K562 (cell line): ENCODE data around the gene MAZ. TPM values are rescaled to one million over a fixed set of nuclear protein-coding genes. Genes with fewer than 3 reads are reported as not detected.

Experiments used
- ATAC-seq: fragments of 200-7000 bp; cut with Tn5 transposase; 3 replicates; pipeline ENCODE4 v1.9.1; 2020; ENCODE audit warnings: moderate library complexity
- BruUV-seq: library from RNA; stranded (reverse); fragments of 400-500 nt; replicated peaks from 2 replicates; lab custom pipeline; 2021; lab: Mats Ljungman, UMichigan
- CTCF ChIA-PET: fragments of 300-600 bp; formaldehyde crosslinking; extraction: SDS; loops from one replicate; lab custom pipeline; 2021; ENCODE audit warnings: low intra/inter-chr PET ratio; lab: Yijun Ruan, JAX
- POLR2A ChIA-PET: fragments of 300-600, 350-650 bp; sonication (Branson Sonifier 250); formaldehyde crosslinking; extraction: SDS; loops from one replicate; lab custom pipeline; 2021; ENCODE audit warnings: antibody characterized with exemption, inconsistent platforms; lab: Yijun Ruan, JAX
- DNase-seq, 4 experiments: peaks; one replicate each; pipeline versions ENCODE4 v3.0.0 to v3.0.0-alpha.2; 2011 to 2018; ENCODE audit warnings: low spot score in 3 of 4, mixed read lengths in 3 of 4; ENCODE audit errors: extremely low read depth in 1 of 4
- FAIRE-seq: peaks from 2 replicates; lab custom pipeline; 2011; peaks lifted over from hg19 to GRCh38; lab: Jason Lieb, UNC
- H2AFZ ChIP-seq: 2 replicates; pipeline ENCODE4 v1.6.0; 2011; ENCODE audit warnings: low read depth, low read length, control low read depth, inconsistent platforms
- H3K27ac ChIP-seq: fragments of 200-600 bp; 3 replicates; pipeline ENCODE4 v1.8.0; 2011; ENCODE audit warnings: low read depth, mild to moderate bottlenecking, control low read depth, inconsistent platforms, low read length, moderate library complexity, mixed read lengths; ENCODE audit errors: extremely low read depth
- H3K27me3 ChIP-seq, 2 experiments: fragments of 300-600 bp in 1 of 2; 2 replicates in 1 of 2; 3 replicates in 1 of 2; pipeline versions ENCODE4 v1.6.0 to v1.8.0; 2011; ENCODE audit warnings: inconsistent platforms in 2 of 2, low read length in 2 of 2, mild to moderate bottlenecking in 1 of 2, mixed read lengths in 1 of 2, moderate library complexity in 1 of 2; ENCODE audit not compliant: control insufficient read depth in 2 of 2, insufficient read depth in 2 of 2
- H3K36me3 ChIP-seq: fragments of 300-600 bp; 3 replicates; pipeline ENCODE4 v1.8.0; 2011; ENCODE audit warnings: mild to moderate bottlenecking, low read length, inconsistent platforms; ENCODE audit not compliant: control insufficient read depth, insufficient read depth
- H3K4me1 ChIP-seq, 2 experiments: fragments of 200-600 bp in 1 of 2; replicated peaks in 1 of 2; 2 replicates in 1 of 2; 3 replicates in 1 of 2; pipeline versions ENCODE4 v1.5.1 to v1.8.0; 2011; ENCODE audit warnings: inconsistent platforms in 2 of 2, low read length in 2 of 2, mild to moderate bottlenecking in 1 of 2, mixed read lengths in 1 of 2, moderate library complexity in 1 of 2; ENCODE audit not compliant: control insufficient read depth in 2 of 2, insufficient read depth in 2 of 2
- H3K4me2 ChIP-seq: 2 replicates; pipeline ENCODE4 v1.6.1; 2011; ENCODE audit warnings: low read length, control low read depth, inconsistent platforms, mixed read lengths; ENCODE audit not compliant: insufficient read depth
- H3K4me3 ChIP-seq: fragments of 200-600 bp; sonication (generic), shearing (Covaris generic); 2 replicates; pipeline ENCODE4 v1.5.1; 2016; ENCODE audit warnings: control low read depth, inconsistent platforms
- H3K79me2 ChIP-seq: fragments of 200-600 bp; 3 replicates; pipeline ENCODE4 v1.8.0; 2011; ENCODE audit warnings: low read length, inconsistent platforms; ENCODE audit not compliant: control insufficient read depth, insufficient read depth
- H3K9ac ChIP-seq, 2 experiments: 2 replicates each; pipeline versions ENCODE4 v1.6.0 to v1.6.1; 2011; ENCODE audit warnings: low read depth in 2 of 2, low read length in 2 of 2, control low read depth in 1 of 2, inconsistent platforms in 1 of 2, mild to moderate bottlenecking in 1 of 2, mixed read lengths in 1 of 2; ENCODE audit not compliant: insufficient read depth in 1 of 2
- H3K9me1 ChIP-seq: one replicate; pipeline ENCODE4 v1.6.0; 2011; ENCODE audit warnings: inconsistent platforms, mild to moderate bottlenecking, low read length, moderate library complexity; ENCODE audit not compliant: control insufficient read depth, insufficient read depth
- H3K9me3 ChIP-seq: replicated peaks from 2 replicates; pipeline ENCODE4 v1.5.1; 2011; ENCODE audit warnings: low read depth, low read length, inconsistent platforms; ENCODE audit not compliant: control insufficient read depth, insufficient read depth
- H4K20me1 ChIP-seq: replicated peaks from 2 replicates; pipeline ENCODE4 v1.6.1; 2011; ENCODE audit warnings: low read length, inconsistent platforms, mixed read lengths; ENCODE audit not compliant: control insufficient read depth, insufficient read depth
- ATF3 ChIP-seq, 2 experiments: fragments of 450-650 bp in 1 of 2; sonication (generic) in 1 of 2; formaldehyde crosslinking in 1 of 2; IDR thresholded peaks in 1 of 2; conservative IDR thresholded peaks in 1 of 2; 2 replicates each; pipeline versions ENCODE4 v1.6.1 to v1.8.1; 2016 to 2023; ENCODE audit warnings: mild to moderate bottlenecking in 2 of 2, moderate library complexity in 2 of 2, inconsistent platforms in 1 of 2, missing genetic modification reagents in 1 of 2
- EGR1 ChIP-seq: fragments of 450-650 bp; conservative IDR thresholded peaks from 2 replicates; pipeline ENCODE4 v1.6.1; 2017; ENCODE audit warnings: mild to moderate bottlenecking
- ELK3 ChIP-seq: fragments of 450-650 bp; formaldehyde crosslinking; IDR thresholded peaks from 2 replicates; pipeline ENCODE4 v1.4.0; 2020; ENCODE audit warnings: mild to moderate bottlenecking
- FOXJ2 ChIP-seq: fragments of 200-800 bp; sonication (Bioruptor generic); IDR thresholded peaks from 2 replicates; pipeline ENCODE4 v1.6.1; 2016; ENCODE audit warnings: missing genetic modification characterization, missing compliant biosample characterization
- KAT7 ChIP-seq: sonication (generic); formaldehyde crosslinking; IDR thresholded peaks from 2 replicates; pipeline ENCODE4 v1.8.0; 2022; ENCODE audit warnings: missing genetic modification reagents, mild to moderate bottlenecking, borderline replicate concordance
- MEF2A ChIP-seq: IDR thresholded peaks from 2 replicates; pipeline ENCODE4 v1.6.1; 2011; ENCODE audit warnings: low read depth, mild to moderate bottlenecking, low read length, moderate library complexity; ENCODE audit not compliant: control insufficient read depth
- MTA2 ChIP-seq: fragments of 450-650 bp; IDR thresholded peaks from 2 replicates; pipeline ENCODE4 v1.6.1; 2016; ENCODE audit warnings: low read depth
- NONO ChIP-seq, 2 experiments: fragments of 200-400 bp in 1 of 2; fragments of 450-650 bp in 1 of 2; formaldehyde crosslinking in 1 of 2; IDR thresholded peaks; 2 replicates each; pipeline ENCODE4 v1.6.1; 2017; ENCODE audit warnings: low read depth in 2 of 2, mild to moderate bottlenecking in 2 of 2, moderate library complexity in 2 of 2, low read length in 1 of 2
- PURB ChIP-seq: sonication (generic); formaldehyde crosslinking; IDR thresholded peaks from 2 replicates; pipeline ENCODE4 v1.9.0; 2021; ENCODE audit warnings: low read depth, mild to moderate bottlenecking, missing genetic modification reagents
- RBM17 ChIP-seq: fragments of 200-400 bp; formaldehyde crosslinking; IDR thresholded peaks from 2 replicates; pipeline ENCODE4 v1.6.1; 2017; ENCODE audit warnings: low read depth, mild to moderate bottlenecking, low read length, borderline replicate concordance
- ZNF174 ChIP-seq: fragments of 250-450 bp; sonication (Bioruptor Pico); IDR thresholded peaks from 2 replicates; pipeline ENCODE4 v1.4.0; 2020; ENCODE audit warnings: mild to moderate bottlenecking
- ZNF274 ChIP-seq: IDR thresholded peaks from 2 replicates; pipeline ENCODE4 v1.6.1; 2011; ENCODE audit warnings: low read depth, mild to moderate bottlenecking, low read length, moderate library complexity, borderline replicate concordance
- ZNF384 ChIP-seq: IDR thresholded peaks from 2 replicates; pipeline ENCODE4 v1.6.1; 2012; ENCODE audit warnings: low read depth, low read length, improper control_type of control experiment
- ZNF518B ChIP-seq: fragments of 250-450 bp; sonication (Bioruptor Pico); IDR thresholded peaks from 2 replicates; pipeline ENCODE4 v1.5.0; 2021; ENCODE audit warnings: mild to moderate bottlenecking, moderate library complexity
- ZNF75A ChIP-seq: fragments of 450-650 bp; formaldehyde crosslinking; IDR thresholded peaks from 2 replicates; pipeline ENCODE4 v1.4.0; 2020; ENCODE audit warnings: mild to moderate bottlenecking
- whole genome bisulfite sequencing: fragments of 100-300 bp; shearing (Covaris generic); methylation state at CpG from one replicate; pipeline ENCODE4 v1.1.6; 2016; ENCODE audit warnings: low coverage, mixed read lengths; ENCODE audit not compliant: insufficient coverage; ENCODE audit errors: missing lambda C conversion rate; 5-methylcytosine and 5-hydroxymethylcytosine counted together
- in situ Hi-C: fragments of 300-500 bp; cut with MboI; formaldehyde crosslinking; loops from 4 replicates; pipeline ENCODE4 v1.15.0; 2018; ENCODE audit warnings: inconsistent platforms, mixed read lengths
- intact Hi-C: fragments of 100-400 bp; cut with micrococcal nuclease; formaldehyde crosslinking; loops from 2 replicates; pipeline ENCODE4 v1.14.2; 2022
- polyA plus RNA-seq, 8 experiments: library from polyadenylated mRNA; depleted of rRNA in 4 of 8; stranded (reverse) in 5 of 8; unstranded in 3 of 8; fragments of >200 nt; fragmentation: Nextera tagmentation in 2 of 8; fragmentation: Illumina TruSeq in 1 of 8; extraction: Ambion mirVana in 2 of 8; extraction: Trizol in 1 of 8; gene quantifications; 2 replicates each; pipeline versions ENCODE4 v1.2.1 to v1.2.3, GENCODE V29; 2011 to 2014; ENCODE audit warnings: inconsistent platforms in 1 of 8, missing spikeins in 1 of 8
- total RNA-seq, 7 experiments: library from RNA; depleted of rRNA in 6 of 7; stranded (reverse); fragments of >200 nt in 6 of 7; fragmentation: Illumina TruSeq in 2 of 7; extraction: Trizol in 2 of 7; gene quantifications; 2 replicates each; pipeline versions ENCODE4 v1.2.1 to v1.2.3, GENCODE V29; 2011 to 2021; ENCODE audit warnings: low replicate concordance in 1 of 7

MAZ gene
- total and polyA plus RNA-seq, 9 of the 15 experiments (the other 6 are each of a cell fraction or from before 2014, with no cell fraction given), result 45.4 to 532 (median 250) TPM

GRCh38 chr16:29757950-29758466, 48.3 kb upstream of the MAZ start (continued):
- TF ChIP-seq ATF3 (IDR thresholded peaks at IDR 0.05) (peak; percentile 91), ATF3 (CRISPR knock-in tag; conservative IDR thresholded peaks at IDR 0.05) (no peak), ZNF384 (peak; percentile 88), ELK3 (no peak), PURB (no peak), NONO (IDR thresholded peaks at IDR 0.05; ENCODE audit: low read depth in 2 of 2, low read length in 1 of 2) (no peak), KAT7 (no peak), ZNF174 (CRISPR knock-in tag) (no peak)
- TF ChIP-seq, all 486 proteins: peak for 8

- WGBS, result 53% methylated on average over 8 of the region's 9 CpGs
- TF ChIP-seq EGR1, result no peak
- TF ChIP-seq MTA2, result no peak
- no peak for TF ChIP-seq ZNF274
- TF ChIP-seq FOXJ2 (tag), result no peak
- no peak for TF ChIP-seq ZNF518B (CRISPR knock-in tag)
- no peak for TF ChIP-seq MEF2A
- no peak for TF ChIP-seq RBM17
- TF ChIP-seq ZNF75A (CRISPR knock-in tag), result no peak
Observed at GRCh38 chr16:29760567-29761279, 45.6 kb upstream of the MAZ start.

More at GRCh38 chr16:29760567-29761279, 45.6 kb upstream of the MAZ start:
- FAIRE-seq, result no peak
- Histone ChIP-seq H3K36me3 (no peaks in the 10 kb centered on the region), H3K4me1 (peaks cover 6 to 8% of the 10 kb centered on the region in 2 experiments), H3K27me3 (no peaks in the 10 kb centered on the region), H3K79me2 (no peaks in the 10 kb centered on the region), H3K9ac (peak overlapping the region in 1 of 2 experiments; percentile 26; a peak in 2 of 4 replicates), H3K9me3 (no peaks in the 10 kb centered on the region), H2AFZ (no peak overlapping the region), H4K20me1 (no peaks in the 10 kb centered on the region), H3K4me3 (no peak overlapping the region), H3K27ac (no peak overlapping the region), H3K9me1 (no peaks in the 10 kb centered on the region), H3K4me2 (no peak overlapping the region)
- ChIA-PET CTCF (no interaction called here), POLR2A (interaction anchor here (0.6 kb wide), 1 partner anchor 49 kb away, joined by 3 read pairs; no protein-coding TSS in a partner anchor)
- intact Hi-C loops (no loop called here), in situ Hi-C loops (no loop called here)
- no TSS peak for BruUV-seq
- no peak for DNase-seq
- ATAC-seq, result no peak
